Activated naive CD8-positive, alpha-beta T cell treated with anti-CD3 and anti-CD28 coated beads, Interleukin-2, amount 10 ng/mL, durations not matched to agents 7 days and 5 days (primary cell): ENCODE data around the gene ZKSCAN1. TPM values are rescaled to one million over a fixed set of nuclear protein-coding genes. Genes with fewer than 3 reads are reported as not detected.

Experiments used
- ATAC-seq: fragments of 150-1000 bp; cut with Tn5 transposase; one replicate; pipeline ENCODE4 v1.10.0; 2021; ENCODE audit warnings: low read depth, moderate library complexity
- POLR2A ChIA-PET: fragments of 350-600 bp; sonication (Branson Sonifier 250); formaldehyde crosslinking; loops from one replicate; lab custom pipeline; 2021; ENCODE audit warnings: antibody characterized with exemption; lab: Charles Lee
- DNase-seq: peaks from one replicate; pipeline ENCODE4 v3.0.0; 2021
- H3K27ac Mint-ChIP-seq: one replicate; pipeline ENCODE4 v1.8.0; 2022; ENCODE audit warnings: mild to moderate bottlenecking, mixed read lengths
- H3K27me3 Mint-ChIP-seq: one replicate; pipeline ENCODE4 v1.8.0; 2022; ENCODE audit warnings: mild to moderate bottlenecking, moderate library complexity, mixed read lengths
- H3K36me3 Mint-ChIP-seq: one replicate; pipeline ENCODE4 v1.8.0; 2021; ENCODE audit warnings: mild to moderate bottlenecking, mixed read lengths
- H3K4me1 Mint-ChIP-seq: one replicate; pipeline ENCODE4 v1.8.0; 2021; ENCODE audit warnings: mixed read lengths
- H3K4me3 Mint-ChIP-seq: one replicate; pipeline ENCODE4 v1.8.0; 2022; ENCODE audit warnings: mild to moderate bottlenecking, moderate library complexity, mixed read lengths
- H3K9me3 Mint-ChIP-seq: one replicate; pipeline ENCODE4 v1.8.0; 2021; ENCODE audit warnings: mixed read lengths
- total RNA-seq, 2 experiments: library from RNA; stranded (reverse); gene quantifications; one replicate each; pipeline ENCODE4 v1.2.3, GENCODE V29; 2021

The ZKSCAN1 gene
- total RNA-seq, 2 experiments from 2014 or later: 85.5 to 88.8 TPM

GRCh38 chr7:100061518-100062193 lies 46.3 kb downstream of the ZKSCAN1 start:
- Mint-ChIP-seq H3K9me3 (no peaks in the 10 kb centered on the region), H3K27me3 (no peaks in the 10 kb centered on the region), H3K27ac (no peak overlapping the region), H3K36me3 (peaks cover 9% of the 10 kb centered on the region), H3K4me1 (peaks cover 2% of the 10 kb centered on the region), H3K4me3 (no peak overlapping the region)
- DNase-seq (no peak), ATAC-seq (no peak)
- POLR2A ChIA-PET: no interaction called here

GRCh38 chr7:100063376-100063775 lies 48.0 kb downstream of the ZKSCAN1 start:
- no peaks in the 10 kb centered on the region for H3K27me3 Mint-ChIP-seq
- POLR2A ChIA-PET: interaction anchor here (1.0 kb wide), 1 partner anchor 12 kb away, joined by 3 read pairs; no protein-coding TSS in a partner anchor
- peaks cover 20% of the 10 kb centered on the region for H3K36me3 Mint-ChIP-seq
- H3K4me3 Mint-ChIP-seq: no peak overlapping the region
- DNase-seq (no peak), ATAC-seq (no peak)
- peaks cover 2% of the 10 kb centered on the region for H3K4me1 Mint-ChIP-seq
- H3K27ac Mint-ChIP-seq: no peak overlapping the region
- H3K9me3 Mint-ChIP-seq: no peaks in the 10 kb centered on the region

GRCh38 chr7:100064162-100064561 lies 48.8 kb downstream of the ZKSCAN1 start:
- H3K27ac Mint-ChIP-seq: no peak overlapping the region
- no peak overlapping the region for H3K4me3 Mint-ChIP-seq
- no peak for DNase-seq
- H3K36me3 Mint-ChIP-seq: peaks cover 20% of the 10 kb centered on the region
- H3K9me3 Mint-ChIP-seq: no peaks in the 10 kb centered on the region
- POLR2A ChIA-PET: no interaction called here
- no peaks in the 10 kb centered on the region for H3K27me3 Mint-ChIP-seq
- no peak for ATAC-seq
- peaks cover 2% of the 10 kb centered on the region for H3K4me1 Mint-ChIP-seq

GRCh38 chr7:100065452-100066186 lies 50.2 kb downstream of the ZKSCAN1 start:
- Mint-ChIP-seq H3K4me1 (peaks cover 2% of the 10 kb centered on the region), H3K9me3 (peaks cover 5% of the 10 kb centered on the region), H3K36me3 (peaks cover 31% of the 10 kb centered on the region), H3K27ac (no peak overlapping the region), H3K27me3 (no peaks in the 10 kb centered on the region), H3K4me3 (no peak overlapping the region)
- no peak for ATAC-seq
- POLR2A ChIA-PET: no interaction called here
- no peak for DNase-seq

- Mint-ChIP-seq H3K4me3 (no peak overlapping the region), H3K36me3 (peaks cover 41% of the 10 kb centered on the region), H3K27ac (no peak overlapping the region), H3K4me1 (peaks cover 2% of the 10 kb centered on the region), H3K27me3 (no peaks in the 10 kb centered on the region), H3K9me3 (peaks cover 17% of the 10 kb centered on the region)
- DNase-seq (no peak), ATAC-seq (no peak)
- POLR2A ChIA-PET: interaction anchor here (0.6 kb wide), 1 partner anchor 57 kb away, joined by 3 read pairs; no protein-coding TSS in a partner anchor
These were observed 51.6 kb downstream of the ZKSCAN1 start for GRCh38 chr7:100066953-100067352.

- H3K27ac Mint-ChIP-seq: no peak overlapping the region
- H3K4me3 Mint-ChIP-seq: no peak overlapping the region
- POLR2A ChIA-PET: no interaction called here
- H3K27me3 Mint-ChIP-seq: no peaks in the 10 kb centered on the region
- no peaks in the 10 kb centered on the region for H3K4me1 Mint-ChIP-seq
- DNase-seq (no peak), ATAC-seq (no peak)
- peaks cover 25% of the 10 kb centered on the region for H3K9me3 Mint-ChIP-seq
- peaks cover 66% of the 10 kb centered on the region for H3K36me3 Mint-ChIP-seq
These were observed 54.6 kb downstream of the ZKSCAN1 start for GRCh38 chr7:100069991-100070390.

GRCh38 chr7:100071018-100071723 lies 55.8 kb downstream of the ZKSCAN1 start:
- Mint-ChIP-seq H3K4me1 (no peaks in the 10 kb centered on the region), H3K4me3 (no peak overlapping the region), H3K27me3 (no peaks in the 10 kb centered on the region), H3K27ac (no peak overlapping the region), H3K36me3 (peaks cover 77% of the 10 kb centered on the region), H3K9me3 (peaks cover 25% of the 10 kb centered on the region)
- POLR2A ChIA-PET: interaction anchor here (1.2 kb wide), 1 partner anchor 9 kb away, joined by 5 read pairs; no protein-coding TSS in a partner anchor
- DNase-seq: no peak
- ATAC-seq: no peak

GRCh38 chr7:100072462-100072861 lies 57.1 kb downstream of the ZKSCAN1 start:
- H3K27me3 Mint-ChIP-seq: no peaks in the 10 kb centered on the region
- no peak for DNase-seq
- H3K4me3 Mint-ChIP-seq: no peak overlapping the region
- H3K4me1 Mint-ChIP-seq: no peaks in the 10 kb centered on the region
- peaks cover 80% of the 10 kb centered on the region for H3K36me3 Mint-ChIP-seq
- no peak for ATAC-seq
- H3K9me3 Mint-ChIP-seq: peaks cover 25% of the 10 kb centered on the region
- POLR2A ChIA-PET: interaction anchor here (0.8 kb wide), 1 partner anchor 8 kb away, joined by 3 read pairs; no protein-coding TSS in a partner anchor
- no peak overlapping the region for H3K27ac Mint-ChIP-seq

GRCh38 chr7:100074841-100075240 lies 59.4 kb downstream of the ZKSCAN1 start:
- POLR2A ChIA-PET: interaction anchor here (1.2 kb wide), 1 partner anchor 12 kb away, joined by 3 read pairs; no protein-coding TSS in a partner anchor
- ATAC-seq (no peak), DNase-seq (no peak)
- Mint-ChIP-seq H3K27me3 (no peaks in the 10 kb centered on the region), H3K27ac (no peak overlapping the region), H3K9me3 (peaks cover 25% of the 10 kb centered on the region), H3K4me1 (peaks cover 5% of the 10 kb centered on the region), H3K4me3 (no peak overlapping the region), H3K36me3 (peaks cover 73% of the 10 kb centered on the region)

- DNase-seq: no peak
- ATAC-seq: no peak
- Mint-ChIP-seq H3K4me1 (peaks cover 10% of the 10 kb centered on the region), H3K27me3 (no peaks in the 10 kb centered on the region), H3K27ac (no peak overlapping the region), H3K9me3 (peaks cover 22% of the 10 kb centered on the region), H3K36me3 (peaks cover 72% of the 10 kb centered on the region), H3K4me3 (no peak overlapping the region)
- POLR2A ChIA-PET: interaction anchor here (1.2 kb wide), 1 partner anchor 12 kb away, joined by 3 read pairs; no protein-coding TSS in a partner anchor
These were observed 60.0 kb downstream of the ZKSCAN1 start for GRCh38 chr7:100075418-100075817.

GRCh38 chr7:100077205-100077604 lies 61.8 kb downstream of the ZKSCAN1 start:
- DNase-seq (no peak), ATAC-seq (no peak)
- Mint-ChIP-seq H3K9me3 (peaks cover 5% of the 10 kb centered on the region), H3K4me1 (peaks cover 18% of the 10 kb centered on the region), H3K36me3 (peaks cover 59% of the 10 kb centered on the region), H3K27ac (no peak overlapping the region), H3K27me3 (no peaks in the 10 kb centered on the region), H3K4me3 (no peak overlapping the region)
- POLR2A ChIA-PET: no interaction called here

- Mint-ChIP-seq H3K27ac (no peak overlapping the region), H3K9me3 (no peaks in the 10 kb centered on the region), H3K4me3 (no peak overlapping the region), H3K27me3 (peaks cover 8% of the 10 kb centered on the region), H3K36me3 (peaks cover 41% of the 10 kb centered on the region), H3K4me1 (peaks cover 25% of the 10 kb centered on the region)
- ATAC-seq (no peak), DNase-seq (no peak)
- POLR2A ChIA-PET: no interaction called here
These were observed 63.7 kb downstream of the ZKSCAN1 start for GRCh38 chr7:100079024-100079560.
